NCI-H187 (cell line): ENCODE data around the gene PLEKHG2.

Experiments
- DNase-seq, 2 experiments: peaks; one replicate each; lab custom pipeline; 2025; lab: John Stamatoyannopoulos, UW

Gene PLEKHG2

GRCh38 chr19:39419003-39419402 is 6.5 kb downstream of the PLEKHG2 start:
- DNase-seq, result no peak

GRCh38 chr19:39420769-39421168 is 8.3 kb downstream of the PLEKHG2 start:
- no peak for DNase-seq

GRCh38 chr19:39422020-39422419 is 9.6 kb downstream of the PLEKHG2 start:
- no peak for DNase-seq

GRCh38 chr19:39423258-39424086 is 11.0 kb downstream of the PLEKHG2 start:
- no peak for DNase-seq

GRCh38 chr19:39424934-39425333 is 12.5 kb downstream of the PLEKHG2 start:
- no peak for DNase-seq

GRCh38 chr19:39425744-39426143 is 13.3 kb downstream of the PLEKHG2 start:
- no peak for DNase-seq

GRCh38 chr19:39426170-39426569 is 13.7 kb downstream of the PLEKHG2 start:
- no peak for DNase-seq

GRCh38 chr19:39427707-39428106 is 15.2 kb downstream of the PLEKHG2 start:
- no peak for DNase-seq

GRCh38 chr19:39428283-39429112 is 16.0 kb downstream of the PLEKHG2 start:
- DNase-seq, result no peak

- DNase-seq, result no peak
These were observed 18.5 kb downstream of the PLEKHG2 start for GRCh38 chr19:39430675-39431593.

- no peak for DNase-seq
These were observed 20.2 kb downstream of the PLEKHG2 start for GRCh38 chr19:39432677-39433025.

- no peak for DNase-seq
These were observed 21.1 kb downstream of the PLEKHG2 start for GRCh38 chr19:39433480-39434079.

- no peak for DNase-seq
These were observed 21.9 kb downstream of the PLEKHG2 start for GRCh38 chr19:39434123-39435076.

GRCh38 chr19:39435499-39436349 is 23.3 kb downstream of the PLEKHG2 start, which contains the start of gene RPS16:
Gene RPS16, minus strand, starts transcription at chr19:39435949. Its CDS starts 54 bp downstream, at chr19:39435895.
- peak; percentile 98 to 99 for DNase-seq

- no peak for DNase-seq
These were observed 23.9 kb downstream of the PLEKHG2 start for GRCh38 chr19:39436350-39436716.

GRCh38 chr19:39438270-39438934 is 25.9 kb downstream of the PLEKHG2 start:
- no peak for DNase-seq

GRCh38 chr19:39444598-39445195 is 32.2 kb downstream of the PLEKHG2 start:
- DNase-seq, result no peak
